HepG2 (cell line): ENCODE data around the gene AGAP6. TPM values are rescaled to one million over a fixed set of nuclear protein-coding genes. Genes with fewer than 3 reads are reported as not detected.
A peak's percentile ranks its signal among the peaks of the same experiment; 100 is the strongest.
"Not testable (repeated sequence)": the region's sequence is repeated elsewhere in the genome, so short reads cannot be mapped to it uniquely, and the experiment has no call there.

Experiments
- FOXK1 ChIP-seq: sonication (generic); formaldehyde crosslinking; IDR thresholded peaks from 2 replicates; pipeline ENCODE4 v1.4.0; 2020; ENCODE audit warnings: low read depth, missing genetic modification reagents, borderline replicate concordance
- HNRNPLL ChIP-seq: fragments of 200-400 bp; formaldehyde crosslinking; IDR thresholded peaks from 2 replicates; pipeline ENCODE4 v1.6.1; 2017; ENCODE audit warnings: mild to moderate bottlenecking, low read depth, low read length; ENCODE audit not compliant: poor library complexity, severe bottlenecking
- IRF2 ChIP-seq: IDR thresholded peaks from 2 replicates; pipeline ENCODE4 v1.6.1; 2018; ENCODE audit warnings: missing genetic modification reagents, missing compliant biosample characterization
- KDM2A ChIP-seq: sonication (generic); formaldehyde crosslinking; IDR thresholded peaks from 2 replicates; pipeline ENCODE4 v1.4.0; 2020; ENCODE audit warnings: low read depth, missing genetic modification reagents, borderline replicate concordance
- KMT2A ChIP-seq: sonication (generic); formaldehyde crosslinking; IDR thresholded peaks from 2 replicates; pipeline ENCODE4 v1.4.0; 2020; ENCODE audit warnings: missing genetic modification reagents
- LCORL ChIP-seq, 2 experiments: fragments of 450-650 bp in 1 of 2; sonication (generic) in 1 of 2; formaldehyde crosslinking in 1 of 2; IDR thresholded peaks; 2 replicates each; pipeline versions ENCODE4 v1.5.0 to v1.6.1; 2017 to 2020; ENCODE audit warnings: antibody characterized with exemption in 1 of 2, missing genetic modification reagents in 1 of 2
- MAZ ChIP-seq, 2 experiments: sonication (generic) in 1 of 2; formaldehyde crosslinking in 1 of 2; IDR thresholded peaks; 2 replicates each; pipeline versions ENCODE4 v1.5.0 to v1.6.1; 2012 to 2020; ENCODE audit warnings: low read depth in 2 of 2, mild to moderate bottlenecking in 2 of 2, borderline replicate concordance in 1 of 2, improper control_type of control experiment in 1 of 2, low read length in 1 of 2, missing genetic modification reagents in 1 of 2, moderate library complexity in 1 of 2
- NFAT5 ChIP-seq: sonication (generic); formaldehyde crosslinking; IDR thresholded peaks from 2 replicates; pipeline ENCODE4 v1.4.0; 2020; ENCODE audit warnings: missing genetic modification reagents
- RAD21 ChIP-seq: fragments of 450-650 bp; formaldehyde crosslinking; IDR thresholded peaks from 2 replicates; pipeline ENCODE4 v1.5.0; 2020; ENCODE audit warnings: mild to moderate bottlenecking
- SAP130 ChIP-seq: IDR thresholded peaks from 2 replicates; pipeline ENCODE4 v1.6.1; 2016; ENCODE audit warnings: low read depth
- SOX13 ChIP-seq, 3 experiments: fragments of 450-650 bp in 1 of 3; sonication (generic) in 1 of 3; formaldehyde crosslinking in 1 of 3; IDR thresholded peaks in 2 of 3; conservative IDR thresholded peaks in 1 of 3; 2 replicates each; pipeline versions ENCODE4 v1.5.0 to v1.6.1; 2016 to 2020; ENCODE audit warnings: antibody characterized with exemption in 1 of 3, mild to moderate bottlenecking in 1 of 3, missing compliant biosample characterization in 1 of 3, missing genetic modification reagents in 1 of 3, moderate library complexity in 1 of 3
- TBP ChIP-seq: sonication (generic); formaldehyde crosslinking; IDR thresholded peaks from 2 replicates; pipeline ENCODE4 v1.5.0; 2020; ENCODE audit warnings: missing genetic modification reagents
- THAP7 ChIP-seq: sonication (generic); formaldehyde crosslinking; IDR thresholded peaks from 2 replicates; pipeline ENCODE4 v1.8.1; 2023; ENCODE audit warnings: mild to moderate bottlenecking, missing genetic modification reagents
- THAP9 ChIP-seq: sonication (generic); formaldehyde crosslinking; IDR thresholded peaks from 2 replicates; pipeline ENCODE4; 2020; ENCODE audit warnings: missing genetic modification reagents, mild to moderate bottlenecking, borderline replicate concordance
- ZNF605 ChIP-seq: sonication (generic); formaldehyde crosslinking; IDR thresholded peaks from 2 replicates; pipeline ENCODE4 v1.8.0; 2022; ENCODE audit warnings: mild to moderate bottlenecking, missing genetic modification reagents
- ZNF761 ChIP-seq: sonication (generic); formaldehyde crosslinking; conservative IDR thresholded peaks from 2 replicates; pipeline ENCODE4 v1.4.0; 2020; ENCODE audit warnings: mild to moderate bottlenecking, missing genetic modification reagents
- ZNF775 ChIP-seq: sonication (generic); formaldehyde crosslinking; IDR thresholded peaks from 2 replicates; pipeline ENCODE4 v1.4.0; 2020; ENCODE audit warnings: missing genetic modification reagents, mild to moderate bottlenecking, moderate library complexity, borderline replicate concordance
- polyA plus RNA-seq, 8 experiments: library from polyadenylated mRNA; depleted of rRNA in 3 of 8; stranded (reverse) in 7 of 8; unstranded in 1 of 8; fragments of >200 nt; fragmentation: Illumina TruSeq in 4 of 8; extraction: Trizol in 4 of 8; gene quantifications; 2 replicates each; pipeline versions ENCODE4 v1.2.1 to v1.2.3, GENCODE V29; 2011 to 2016; ENCODE audit warnings: low read depth in 4 of 8, missing spikeins in 1 of 8, mixed read lengths in 1 of 8; ENCODE audit not compliant: insufficient read depth in 1 of 8
- total RNA-seq, 5 experiments: library from RNA; depleted of rRNA; stranded (reverse); fragments of >200 nt; fragmentation: Illumina TruSeq; extraction: Trizol; gene quantifications; 2 replicates each; pipeline ENCODE4 v1.2.3, GENCODE V29; 2016; ENCODE audit warnings: low read depth in 1 of 5

The AGAP6 gene
- total and polyA plus RNA-seq, 2 of the 13 experiments (the other 11 are each of a cell fraction or from before 2014, with no cell fraction given) = 7.7 to 19.5 TPM

GRCh38 chr10:49941447-49942338 lies 46.5 kb upstream of the AGAP6 start, which contains the start of the genes PARG and TIMM23B (continued):
- TF ChIP-seq ZNF775 (CRISPR knock-in tag) (peak; percentile 43; the same call in 1 of the 2 replicates), ZNF761 (CRISPR knock-in tag) (peak; percentile 78; the same call in 1 of the 2 replicates), LCORL (CRISPR knock-in tag; IDR thresholded peaks at IDR 0.05) (peak; percentile 37; the same call in 1 of the 2 replicates), RAD21 (CRISPR knock-in tag) (0 out of 2 replicates have a peak, but pooled peaks have one; percentile 19), NFAT5 (CRISPR knock-in tag) (peak; percentile 59; the same call in 1 of the 2 replicates), SOX13 (CRISPR knock-in tag; conservative IDR thresholded peaks at IDR 0.05 in 1 of 2, IDR thresholded peaks at IDR 0.05 in 1 of 2) (peak in 1 of 2 experiments; percentile 31; a peak in 1 of 4 replicates), FOXK1 (peak; percentile 31; the same call in 1 of the 2 replicates), THAP7 (CRISPR knock-in tag) (0 out of 2 replicates have a peak, but pooled peaks have one; percentile 69), KMT2A (peak; percentile 85), KDM2A (CRISPR knock-in tag) (peak; percentile 83; the same call in 1 of the 2 replicates), THAP9 (CRISPR knock-in tag) (peak; percentile 80; the same call in 1 of the 2 replicates), SAP130 (peak; percentile 97), ZNF605 (CRISPR knock-in tag) (peak; percentile 34; the same call in 1 of the 2 replicates), TBP (CRISPR knock-in tag) (0 out of 2 replicates have a peak, but pooled peaks have one; percentile 53), HNRNPLL (peak; percentile 61), MAZ (CRISPR knock-in tag; IDR thresholded peaks at IDR 0.05; ENCODE audit: low read depth) (peak; percentile 67; the same call in 1 of the 2 replicates), IRF2 (peak; percentile 78)
- not testable (repeated sequence) for TF ChIP-seq LCORL (IDR thresholded peaks at IDR 0.05); SOX13 (IDR thresholded peaks at IDR 0.05); MAZ (IDR thresholded peaks at IDR 0.05; ENCODE audit: borderline replicate concordance, low read depth, low read length)
